Measurements from ENCODE around the gene TRIM31.

Gene TRIM31

DNA sequence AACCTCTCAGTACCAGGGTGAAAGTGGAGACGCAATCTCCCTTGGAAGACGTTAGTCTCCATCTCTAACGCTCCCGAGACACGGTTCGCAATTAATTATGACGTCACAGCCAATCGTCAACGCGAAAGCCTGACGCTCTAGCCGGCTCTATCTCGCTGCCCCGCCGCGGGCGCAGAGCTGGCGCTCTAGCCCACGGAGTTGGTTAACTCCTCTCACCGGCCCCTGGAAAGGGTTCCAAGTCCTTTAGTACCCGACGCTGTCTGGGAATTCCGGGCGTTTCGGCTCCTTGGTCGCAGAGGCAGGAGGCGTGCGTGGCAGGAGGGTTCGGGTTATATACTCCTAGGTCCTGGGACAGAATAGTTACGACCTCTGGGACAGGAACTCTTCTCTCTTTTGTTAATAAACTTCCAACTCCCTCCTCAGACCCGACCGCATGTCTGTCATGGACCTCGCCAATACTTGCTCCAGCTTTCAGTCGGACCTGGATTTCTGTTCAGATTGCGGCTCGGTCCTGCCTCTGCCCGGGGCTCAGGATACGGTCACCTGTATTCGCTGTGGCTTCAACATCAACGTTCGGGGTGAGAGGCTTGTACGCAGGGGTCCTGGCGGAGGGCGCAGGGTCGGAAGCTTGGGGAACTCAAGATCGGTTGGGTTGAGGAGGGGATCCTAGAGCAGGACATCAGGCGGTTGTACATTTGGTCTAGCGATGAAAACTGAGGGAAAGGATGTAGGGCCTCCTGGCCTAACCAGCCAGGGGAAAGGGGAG lies 51.6 kb downstream of the TRIM31 start, which contains the start of gene POLR1H:
POLR1H (plus strand) TSS at position 174 of the 766 bp plus-strand sequence; CDS start at position 434, 260 bp downstream.
- Histone ChIP-seq H3K79me1 (ENCODE audit: low read depth, low read length) (peaks cover 4% of the 10 kb centered on the region), H3K9ac (ENCODE audit: low read depth, low read length, poor library complexity) (peak within 1 kb of the TSS; percentile 88), H3K4me1 (ENCODE audit: control insufficient read depth in 2 of 2, insufficient read depth in 1 of 2, low read depth in 1 of 2, low read length in 2 of 2) (peaks cover 8 to 11% of the 10 kb centered on the region in 2 donors), H3K4ac (ENCODE audit: low read length) (no peak within 1 kb of the TSS), H4K8ac (ENCODE audit: low read depth, low read length) (peak within 1 kb of the TSS; percentile 55), H3K4me2 (ENCODE audit: insufficient read depth, low read length, poor library complexity, severe bottlenecking) (peak within 1 kb of the TSS; percentile 91), H2AFZ (ENCODE audit: low read length) (peak within 1 kb of the TSS; percentile 91), H4K91ac (ENCODE audit: low read depth, low read length, poor library complexity) (no peak within 1 kb of the TSS), H2BK5ac (ENCODE audit: low read length) (peak within 1 kb of the TSS; percentile 49), H3K36me3 (replicated peaks in 1 of 2; ENCODE audit: control insufficient read depth in 2 of 2, insufficient read depth in 2 of 2, low read length in 2 of 2) (peaks cover 0 to 41% of the 10 kb centered on the region in 2 donors), H3K23ac (ENCODE audit: low read depth, low read length, poor library complexity) (peak within 1 kb of the TSS; percentile 12), H2BK15ac (ENCODE audit: low read length) (no peak within 1 kb of the TSS), H3K9me3 (replicated peaks in 1 of 2; ENCODE audit: control insufficient read depth in 2 of 2, insufficient read depth in 1 of 2, low read depth in 1 of 2, low read length in 2 of 2) (peaks cover 0 to 4% of the 10 kb centered on the region in 2 donors), H3K18ac (ENCODE audit: low read length) (peak within 1 kb of the TSS; percentile 76), H3K14ac (ENCODE audit: low read length) (peak within 1 kb of the TSS; percentile 42), H3K4me3 (ENCODE audit: low read length in 2 of 2) (peak within 1 kb of the TSS; percentile 65 to 96), H2AK5ac (ENCODE audit: low read depth, low read length) (no peak within 1 kb of the TSS), H2BK120ac (ENCODE audit: low read depth, low read length) (no peak within 1 kb of the TSS), H2BK12ac (ENCODE audit: low read length) (no peak within 1 kb of the TSS), H3K27me3 (ENCODE audit: control insufficient read depth in 3 of 3, insufficient read depth in 3 of 3, low read depth in 1 of 3, low read length in 3 of 3) (no peaks in the 10 kb centered on the region), H3K27ac (replicated peaks; ENCODE audit: low read length) (no peak within 1 kb of the TSS)
- WGBS, 2 donors (ENCODE audit: extremely low coverage in 2 of 2, insufficient read length in 2 of 2, insufficient replicate concordance in 1 of 2): no CpG with 5 or more reads among the region's 48 CpGs
- DNase-seq (ENCODE audit: low spot score): peak; percentile 93

DNA sequence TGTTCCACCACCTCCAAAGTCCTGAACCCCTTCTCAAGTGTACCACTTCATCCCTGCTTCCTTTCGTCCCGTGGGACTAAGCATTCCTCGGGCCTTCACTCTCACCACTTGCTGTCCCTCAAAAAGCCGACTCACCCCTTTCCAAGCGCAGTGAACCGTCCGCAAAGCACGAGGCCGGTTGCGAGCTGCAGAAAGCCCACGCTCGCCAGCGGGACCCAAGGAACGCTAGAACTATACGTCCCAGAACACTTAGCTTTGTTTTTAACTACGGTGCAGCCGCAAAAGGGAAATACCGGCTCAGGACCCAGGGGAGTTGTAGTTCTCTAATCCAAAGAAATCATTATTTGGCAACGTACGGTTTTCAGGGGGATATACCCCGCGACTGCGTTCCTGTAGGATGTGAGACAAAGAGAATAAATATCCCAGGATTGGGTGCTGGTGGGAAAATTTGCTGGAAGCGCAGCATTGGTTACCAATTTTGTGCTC lies 52.2 kb downstream of the TRIM31 start:
- Histone ChIP-seq H4K91ac (ENCODE audit: low read depth, low read length, poor library complexity) (no peak overlapping the region), H3K4me2 (ENCODE audit: insufficient read depth, low read length, poor library complexity, severe bottlenecking) (peak overlapping the region; percentile 66), H3K4ac (ENCODE audit: low read length) (no peak overlapping the region), H2BK12ac (ENCODE audit: low read length) (no peak overlapping the region), H3K27me3 (ENCODE audit: control insufficient read depth in 3 of 3, insufficient read depth in 3 of 3, low read depth in 1 of 3, low read length in 3 of 3) (no peaks in the 10 kb centered on the region), H2AFZ (ENCODE audit: low read length) (peak overlapping the region; percentile 91), H3K23ac (ENCODE audit: low read depth, low read length, poor library complexity) (no peak overlapping the region), H3K79me1 (ENCODE audit: low read depth, low read length) (peaks cover 4% of the 10 kb centered on the region), H4K8ac (ENCODE audit: low read depth, low read length) (no peak overlapping the region), H2BK5ac (ENCODE audit: low read length) (no peak overlapping the region), H3K9ac (ENCODE audit: low read depth, low read length, poor library complexity) (peak overlapping the region; percentile 73), H3K27ac (replicated peaks; ENCODE audit: low read length) (no peak overlapping the region), H2BK15ac (ENCODE audit: low read length) (no peak overlapping the region), H3K14ac (ENCODE audit: low read length) (no peak overlapping the region), H2BK120ac (ENCODE audit: low read depth, low read length) (no peak overlapping the region), H3K36me3 (replicated peaks in 1 of 2; ENCODE audit: control insufficient read depth in 2 of 2, insufficient read depth in 2 of 2, low read length in 2 of 2) (peaks cover 0 to 47% of the 10 kb centered on the region in 2 donors), H3K4me1 (ENCODE audit: control insufficient read depth in 2 of 2, insufficient read depth in 1 of 2, low read depth in 1 of 2, low read length in 2 of 2) (peaks cover 7% of the 10 kb centered on the region in 2 donors), H3K18ac (ENCODE audit: low read length) (no peak overlapping the region), H3K4me3 (ENCODE audit: low read length in 2 of 2) (peak overlapping the region; percentile 65 to 96), H2AK5ac (ENCODE audit: low read depth, low read length) (no peak overlapping the region), H3K9me3 (replicated peaks in 1 of 2; ENCODE audit: control insufficient read depth in 2 of 2, insufficient read depth in 1 of 2, low read depth in 1 of 2, low read length in 2 of 2) (peaks cover 0 to 4% of the 10 kb centered on the region in 2 donors)
- WGBS, 2 donors (ENCODE audit: extremely low coverage in 2 of 2, insufficient read length in 2 of 2, insufficient replicate concordance in 1 of 2): no CpG with 5 or more reads among the region's 24 CpGs
- no peak for DNase-seq (ENCODE audit: low spot score)

- no CpG with 5 or more reads among the region's 1 CpG for WGBS, 2 donors (ENCODE audit: extremely low coverage in 2 of 2, insufficient read length in 2 of 2, insufficient replicate concordance in 1 of 2)
- Histone ChIP-seq H3K14ac (ENCODE audit: low read length) (no peak overlapping the region), H2BK12ac (ENCODE audit: low read length) (no peak overlapping the region), H3K4me1 (ENCODE audit: control insufficient read depth in 2 of 2, insufficient read depth in 1 of 2, low read depth in 1 of 2, low read length in 2 of 2) (peaks cover 2 to 6% of the 10 kb centered on the region in 2 donors), H2BK15ac (ENCODE audit: low read length) (no peak overlapping the region), H2BK5ac (ENCODE audit: low read length) (no peak overlapping the region), H3K4me3 (ENCODE audit: low read length in 2 of 2) (no peak overlapping the region), H3K9me3 (replicated peaks in 1 of 2; ENCODE audit: control insufficient read depth in 2 of 2, insufficient read depth in 1 of 2, low read depth in 1 of 2, low read length in 2 of 2) (no peaks in the 10 kb centered on the region), H3K27ac (replicated peaks; ENCODE audit: low read length) (no peak overlapping the region), H3K36me3 (replicated peaks in 1 of 2; ENCODE audit: control insufficient read depth in 2 of 2, insufficient read depth in 2 of 2, low read length in 2 of 2) (peaks cover 0 to 41% of the 10 kb centered on the region in 2 donors), H3K23ac (ENCODE audit: low read depth, low read length, poor library complexity) (no peak overlapping the region), H2BK120ac (ENCODE audit: low read depth, low read length) (no peak overlapping the region), H3K27me3 (ENCODE audit: control insufficient read depth in 3 of 3, insufficient read depth in 3 of 3, low read depth in 1 of 3, low read length in 3 of 3) (no peaks in the 10 kb centered on the region), H3K4me2 (ENCODE audit: insufficient read depth, low read length, poor library complexity, severe bottlenecking) (no peak overlapping the region), H3K4ac (ENCODE audit: low read length) (no peak overlapping the region), H2AK5ac (ENCODE audit: low read depth, low read length) (no peak overlapping the region), H4K91ac (ENCODE audit: low read depth, low read length, poor library complexity) (no peak overlapping the region), H3K18ac (ENCODE audit: low read length) (no peak overlapping the region), H3K79me1 (ENCODE audit: low read depth, low read length) (no peaks in the 10 kb centered on the region), H4K8ac (ENCODE audit: low read depth, low read length) (no peak overlapping the region), H2AFZ (ENCODE audit: low read length) (no peak overlapping the region), H3K9ac (ENCODE audit: low read depth, low read length, poor library complexity) (no peak overlapping the region)
- DNase-seq (ENCODE audit: low spot score): no peak
These were observed 57.4 kb downstream of the TRIM31 start for GRCh38 chr6:30055513-30055912.

GRCh38 chr6:30053682-30054081 lies 59.2 kb downstream of the TRIM31 start:
- peaks cover 0 to 41% of the 10 kb centered on the region in 2 donors for H3K36me3 ChIP-seq (replicated peaks in 1 of 2; ENCODE audit: control insufficient read depth in 2 of 2, insufficient read depth in 2 of 2, low read length in 2 of 2)
- WGBS, 2 donors (ENCODE audit: extremely low coverage in 2 of 2, insufficient read length in 2 of 2, insufficient replicate concordance in 1 of 2): no CpG with 5 or more reads among the region's 3 CpGs
- no peak overlapping the region for H3K18ac ChIP-seq (ENCODE audit: low read length)
- H3K4me3 ChIP-seq (ENCODE audit: low read length in 2 of 2): no peak overlapping the region
- H3K9me3 ChIP-seq (replicated peaks in 1 of 2; ENCODE audit: control insufficient read depth in 2 of 2, insufficient read depth in 1 of 2, low read depth in 1 of 2, low read length in 2 of 2): no peaks in the 10 kb centered on the region
- no peak overlapping the region for H4K8ac ChIP-seq (ENCODE audit: low read depth, low read length)
- H3K27me3 ChIP-seq (ENCODE audit: control insufficient read depth in 3 of 3, insufficient read depth in 3 of 3, low read depth in 1 of 3, low read length in 3 of 3): no peaks in the 10 kb centered on the region
- no peaks in the 10 kb centered on the region for H3K79me1 ChIP-seq (ENCODE audit: low read depth, low read length)
- no peak overlapping the region for H2AFZ ChIP-seq (ENCODE audit: low read length)
- no peak overlapping the region for H4K91ac ChIP-seq (ENCODE audit: low read depth, low read length, poor library complexity)
- no peak overlapping the region for H3K27ac ChIP-seq (replicated peaks; ENCODE audit: low read length)
- H3K4me1 ChIP-seq (ENCODE audit: control insufficient read depth in 2 of 2, insufficient read depth in 1 of 2, low read depth in 1 of 2, low read length in 2 of 2): peaks cover 0 to 2% of the 10 kb centered on the region in 2 donors
- no peak overlapping the region for H2BK5ac ChIP-seq (ENCODE audit: low read length)
- no peak for DNase-seq (ENCODE audit: low spot score)
- no peak overlapping the region for H3K9ac ChIP-seq (ENCODE audit: low read depth, low read length, poor library complexity)
- no peak overlapping the region for H3K14ac ChIP-seq (ENCODE audit: low read length)
- H2BK12ac ChIP-seq (ENCODE audit: low read length): no peak overlapping the region
- no peak overlapping the region for H3K23ac ChIP-seq (ENCODE audit: low read depth, low read length, poor library complexity)
- H2BK120ac ChIP-seq (ENCODE audit: low read depth, low read length): no peak overlapping the region
- no peak overlapping the region for H2BK15ac ChIP-seq (ENCODE audit: low read length)
- H3K4me2 ChIP-seq (ENCODE audit: insufficient read depth, low read length, poor library complexity, severe bottlenecking): no peak overlapping the region
- no peak overlapping the region for H2AK5ac ChIP-seq (ENCODE audit: low read depth, low read length)
- no peak overlapping the region for H3K4ac ChIP-seq (ENCODE audit: low read length)
